Left ventricle myocardium inferior (tissue), 1 donor: ENCODE measurements around the gene ABHD14A. TPM values are rescaled to one million over a fixed set of nuclear protein-coding genes. Genes with fewer than 3 reads are reported as not detected.

Experiments
- DNase-seq: peaks from one replicate; pipeline ENCODE4 v3.0.0-alpha.2; 2020
- H3K27ac ChIP-seq: fragments of 200-600 bp; replicated peaks from 2 replicates; pipeline ENCODE4 v1.8.0; 2021
- H3K27me3 ChIP-seq: fragments of 200-600 bp; 2 replicates; pipeline ENCODE4 v1.8.0; 2021; ENCODE audit warnings: low read depth
- H3K36me3 ChIP-seq: fragments of 200-600 bp; 2 replicates; pipeline ENCODE4 v1.8.0; 2021
- H3K4me1 ChIP-seq: fragments of 200-600 bp; 2 replicates; pipeline ENCODE4 v1.8.0; 2021
- H3K4me3 ChIP-seq: fragments of 200-600 bp; 2 replicates; pipeline ENCODE4 v1.8.0; 2021; ENCODE audit warnings: mild to moderate bottlenecking, moderate library complexity
- H3K9me3 ChIP-seq: fragments of 200-600 bp; replicated peaks from 2 replicates; pipeline ENCODE4 v1.8.0; 2021
- intact Hi-C: fragments of 100-400 bp; cut with micrococcal nuclease; formaldehyde crosslinking; loops from one replicate; pipeline ENCODE4 v1.11.0; 2022
- total RNA-seq: library from RNA; stranded (reverse); fragmentation: NEBNext Ultra II Directional; extraction: Animal tissue kit (Norgen Biotek cat#: 25700); gene quantifications from one replicate; pipeline ENCODE4 v1.2.1, GENCODE V29; 2021
- TF ChIP-seq, protein P1 (sequence below): fragments of 200-600 bp; IDR thresholded peaks from 2 replicates; pipeline ENCODE4 v1.8.0; 2021; ENCODE audit warnings: antibody characterized with exemption, mild to moderate bottlenecking, borderline replicate concordance
- donor health status: DM: no; HTN: yes; CAD: no; lungs with severe emphysema.

ABHD14A gene
- total RNA-seq, 1 donor from 2014 or later = 25.8 TPM

DNA sequence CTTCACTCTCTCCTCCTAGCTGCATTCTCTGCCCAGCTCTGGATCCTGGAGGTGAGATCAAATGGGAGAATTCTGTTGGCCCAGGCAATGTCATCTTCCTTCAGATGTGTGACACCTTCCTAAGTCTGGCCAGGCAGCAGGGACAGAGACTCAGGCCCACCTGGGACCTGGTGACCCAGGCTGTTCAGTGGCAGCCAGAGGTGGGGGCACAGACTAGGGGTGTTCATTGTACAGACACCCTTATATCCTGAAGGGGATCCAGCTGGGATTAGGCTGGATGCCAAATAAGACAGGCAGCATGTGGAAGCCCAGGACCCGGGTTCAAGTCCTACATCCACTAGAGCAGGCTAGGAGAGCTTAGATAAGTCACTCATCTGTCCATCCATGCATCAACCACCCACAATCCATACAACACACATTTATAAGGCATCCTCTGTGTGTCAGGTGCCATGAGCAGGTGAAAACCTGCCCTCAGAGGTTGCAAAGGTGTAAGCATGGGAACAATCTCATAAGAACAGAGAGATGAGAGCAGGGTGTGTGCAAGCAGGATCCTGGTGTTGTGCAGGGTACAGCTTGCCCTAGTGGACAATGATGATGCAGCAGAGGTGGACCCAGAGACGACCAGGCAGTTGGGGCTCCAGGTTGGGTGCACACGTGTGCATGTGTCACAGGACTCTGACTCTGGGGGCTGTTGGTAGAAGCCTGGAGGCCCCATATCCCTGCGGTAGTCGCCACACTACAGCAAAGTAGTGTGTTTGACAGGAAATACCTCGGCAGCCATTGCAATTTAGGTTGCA lies 39.1 kb downstream of the ABHD14A start:
- Histone ChIP-seq H3K9me3 (no peaks in the 10 kb centered on the region), H3K27ac (no peak overlapping the region), H3K27me3 (no peaks in the 10 kb centered on the region), H3K36me3 (no peaks in the 10 kb centered on the region), H3K4me3 (no peak overlapping the region), H3K4me1 (peaks cover 60% of the 10 kb centered on the region)
- DNase-seq = no peak
- TF ChIP-seq, protein P1, sequence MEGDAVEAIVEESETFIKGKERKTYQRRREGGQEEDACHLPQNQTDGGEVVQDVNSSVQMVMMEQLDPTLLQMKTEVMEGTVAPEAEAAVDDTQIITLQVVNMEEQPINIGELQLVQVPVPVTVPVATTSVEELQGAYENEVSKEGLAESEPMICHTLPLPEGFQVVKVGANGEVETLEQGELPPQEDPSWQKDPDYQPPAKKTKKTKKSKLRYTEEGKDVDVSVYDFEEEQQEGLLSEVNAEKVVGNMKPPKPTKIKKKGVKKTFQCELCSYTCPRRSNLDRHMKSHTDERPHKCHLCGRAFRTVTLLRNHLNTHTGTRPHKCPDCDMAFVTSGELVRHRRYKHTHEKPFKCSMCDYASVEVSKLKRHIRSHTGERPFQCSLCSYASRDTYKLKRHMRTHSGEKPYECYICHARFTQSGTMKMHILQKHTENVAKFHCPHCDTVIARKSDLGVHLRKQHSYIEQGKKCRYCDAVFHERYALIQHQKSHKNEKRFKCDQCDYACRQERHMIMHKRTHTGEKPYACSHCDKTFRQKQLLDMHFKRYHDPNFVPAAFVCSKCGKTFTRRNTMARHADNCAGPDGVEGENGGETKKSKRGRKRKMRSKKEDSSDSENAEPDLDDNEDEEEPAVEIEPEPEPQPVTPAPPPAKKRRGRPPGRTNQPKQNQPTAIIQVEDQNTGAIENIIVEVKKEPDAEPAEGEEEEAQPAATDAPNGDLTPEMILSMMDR = no peak
- intact Hi-C loops = no loop called here

DNA sequence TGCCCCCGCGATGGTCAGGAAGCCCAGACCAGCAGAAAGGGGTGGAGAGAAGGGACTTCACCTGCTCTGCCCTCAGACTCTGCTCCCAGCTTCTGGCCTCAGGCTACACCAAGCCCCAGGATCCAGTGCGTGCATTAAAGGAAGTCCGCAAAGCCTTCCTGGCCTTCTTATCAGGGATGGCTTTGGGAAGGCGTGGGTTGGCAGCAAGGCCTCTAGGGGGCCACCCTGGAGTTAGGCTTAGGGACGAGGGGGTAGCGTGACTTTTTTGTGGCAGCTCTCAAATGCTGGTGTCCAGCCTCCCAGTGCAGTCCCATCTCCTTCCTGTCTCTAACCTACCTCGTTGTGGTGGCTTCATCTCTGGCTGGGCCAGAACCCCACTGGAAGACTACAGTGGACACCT lies 39.7 kb downstream of the ABHD14A start:
- Histone ChIP-seq H3K27me3 (no peaks in the 10 kb centered on the region), H3K4me1 (peaks cover 66% of the 10 kb centered on the region), H3K27ac (no peak overlapping the region), H3K9me3 (no peaks in the 10 kb centered on the region), H3K36me3 (no peaks in the 10 kb centered on the region), H3K4me3 (no peak overlapping the region)
- DNase-seq = no peak
- intact Hi-C loops = no loop called here
- TF ChIP-seq, protein P1 = no peak

DNA sequence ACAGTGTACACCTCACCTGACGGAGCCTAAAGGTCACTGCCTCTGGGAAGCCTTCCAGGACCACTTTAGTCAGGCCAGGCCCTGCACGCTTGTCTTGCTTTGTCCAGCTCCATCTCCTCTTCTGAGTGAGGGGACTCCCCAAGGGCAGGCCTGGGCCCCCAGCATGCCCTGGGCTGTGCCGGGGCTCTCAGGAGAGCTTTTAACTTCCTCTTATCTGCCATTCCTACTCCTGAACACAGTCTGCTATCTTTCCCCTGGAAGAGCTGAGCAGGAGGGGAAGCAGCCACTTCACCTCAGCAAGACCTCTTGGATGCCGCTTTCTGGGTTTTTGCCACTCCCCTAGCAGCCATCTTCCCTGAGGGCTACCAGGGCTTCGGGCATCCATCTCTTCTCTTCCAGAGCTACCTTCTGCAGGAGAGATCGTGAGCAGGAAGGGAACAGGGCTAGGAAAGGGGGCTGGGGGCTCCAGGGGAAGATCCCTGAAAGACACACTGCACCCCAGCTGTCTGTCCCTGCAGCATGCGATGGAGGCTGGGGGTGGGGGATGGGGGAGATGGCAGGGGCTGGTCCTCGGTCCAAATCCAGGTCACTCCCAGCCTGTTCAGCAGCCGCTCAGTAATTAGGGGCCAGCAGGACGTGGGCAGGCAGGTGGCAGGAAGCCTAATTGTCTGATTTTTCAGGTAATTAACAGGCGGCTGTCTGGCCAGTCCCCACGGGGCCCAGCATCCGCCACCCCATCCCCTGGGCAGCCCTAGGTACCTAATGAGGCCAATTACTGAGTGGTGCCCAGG lies 40.8 kb downstream of the ABHD14A start:
- Histone ChIP-seq H3K4me1 (peaks cover 76% of the 10 kb centered on the region), H3K4me3 (no peak overlapping the region), H3K36me3 (no peaks in the 10 kb centered on the region), H3K27ac (peak overlapping the region; percentile 92), H3K9me3 (no peaks in the 10 kb centered on the region), H3K27me3 (no peaks in the 10 kb centered on the region)
- TF ChIP-seq, protein P1 = no peak
- DNase-seq = no peak
- intact Hi-C loops = no loop called here

DNA sequence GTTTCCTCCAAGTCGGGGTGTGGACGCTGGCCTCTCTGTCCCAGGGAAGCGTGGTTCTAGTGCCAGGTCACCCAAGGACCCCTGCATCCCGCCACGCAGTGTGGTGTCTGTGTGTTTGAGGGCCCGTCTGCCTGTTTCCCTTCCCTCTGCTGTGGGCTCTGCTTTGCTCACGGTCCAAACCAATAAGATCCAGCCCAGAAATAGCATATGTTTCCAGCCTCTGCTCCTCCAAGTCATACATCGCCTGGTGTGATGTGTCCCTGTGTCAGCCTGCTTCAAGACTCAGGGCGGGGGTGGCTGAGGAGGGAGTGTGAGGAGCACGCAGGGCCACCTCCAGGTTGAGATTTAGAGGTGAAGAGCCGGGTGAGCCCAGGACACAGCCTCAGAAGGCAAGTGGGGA lies 42.7 kb downstream of the ABHD14A start:
- intact Hi-C loops = no loop called here
- Histone ChIP-seq H3K4me3 (no peak overlapping the region), H3K27me3 (no peaks in the 10 kb centered on the region), H3K36me3 (no peaks in the 10 kb centered on the region), H3K27ac (peak overlapping the region; percentile 92), H3K9me3 (no peaks in the 10 kb centered on the region), H3K4me1 (peaks cover 93% of the 10 kb centered on the region)
- TF ChIP-seq, protein P1 = no peak
- DNase-seq = no peak

DNA sequence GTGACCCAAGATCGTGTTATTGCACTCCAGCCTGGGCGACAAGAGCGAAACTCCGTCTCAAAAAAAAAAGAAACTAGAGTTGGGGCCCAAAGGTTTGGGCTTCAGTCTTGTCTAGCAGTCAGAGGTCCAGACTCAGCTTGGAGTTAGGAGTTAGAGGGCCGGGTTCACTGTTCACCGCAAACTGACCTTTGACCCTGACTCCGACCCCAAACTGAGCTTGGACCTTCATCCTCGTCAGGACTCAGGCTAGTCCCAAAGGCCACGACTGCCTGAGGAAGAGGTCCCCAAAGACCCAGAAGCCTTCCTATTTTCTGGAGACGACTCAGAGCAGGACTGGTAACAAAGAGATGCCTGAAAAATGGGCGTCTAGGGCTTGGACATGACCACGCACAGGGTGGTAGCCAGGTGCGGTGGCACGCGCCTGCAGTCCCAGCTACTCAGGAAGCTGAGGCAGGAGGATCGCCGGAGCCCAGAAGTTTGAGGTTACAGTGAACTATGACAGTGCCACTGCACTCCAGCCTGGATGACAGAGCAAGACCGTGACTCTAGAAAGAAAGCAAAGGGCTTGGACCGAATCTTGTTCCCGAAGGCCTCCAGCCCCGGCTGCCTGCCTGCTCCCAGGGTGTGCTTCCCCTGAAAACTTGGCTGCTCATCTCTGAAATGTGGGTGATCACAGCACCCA lies 43.6 kb downstream of the ABHD14A start:
- H3K9me3 ChIP-seq = no peaks in the 10 kb centered on the region
- intact Hi-C loops = no loop called here
- no peak for DNase-seq
- H3K27me3 ChIP-seq = no peaks in the 10 kb centered on the region
- no peak overlapping the region for H3K4me3 ChIP-seq
- peaks cover 93% of the 10 kb centered on the region for H3K4me1 ChIP-seq
- TF ChIP-seq, protein P1 = no peak
- H3K27ac ChIP-seq = peak overlapping the region; percentile 92
- H3K36me3 ChIP-seq = no peaks in the 10 kb centered on the region
